ENCODE measurements around the gene RASGRP4.

RASGRP4 gene

DNA sequence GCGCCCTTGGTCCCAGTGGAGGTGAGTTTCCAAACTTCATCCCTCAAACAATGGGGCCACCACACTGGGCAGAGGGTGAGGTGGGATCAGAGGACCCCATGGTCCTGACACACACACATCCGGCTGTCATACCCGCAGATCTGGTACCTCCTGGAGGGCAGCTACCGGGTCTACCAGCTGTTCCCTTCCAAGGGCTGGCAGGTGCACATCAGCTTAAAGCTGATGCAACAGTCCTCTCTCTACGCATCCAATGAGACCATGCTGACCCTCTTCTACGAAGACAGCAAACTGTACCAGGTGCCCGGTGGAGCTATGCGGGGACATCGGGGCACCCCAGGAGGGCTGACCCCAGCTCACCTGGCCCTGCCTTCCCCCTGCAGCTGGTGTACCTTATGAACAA lies 65.7 kb downstream of the RASGRP4 start:
- Histone ChIP-seq H3K36me3 (ENCODE audit: insufficient read depth, low read length) (no peaks in the 10 kb centered on the region), H3K9me3 (ENCODE audit: low read length) (peaks cover 4% of the 10 kb centered on the region), H3K4me1 (ENCODE audit: insufficient read depth, low read length) (no peaks in the 10 kb centered on the region), H3K27me3 (ENCODE audit: insufficient read depth, low read length) (peaks cover 28% of the 10 kb centered on the region), H2AFZ (ENCODE audit: low read depth, low read length) (no peak overlapping the region), H3K4me3 (ENCODE audit: low read length) (no peak overlapping the region)

DNA sequence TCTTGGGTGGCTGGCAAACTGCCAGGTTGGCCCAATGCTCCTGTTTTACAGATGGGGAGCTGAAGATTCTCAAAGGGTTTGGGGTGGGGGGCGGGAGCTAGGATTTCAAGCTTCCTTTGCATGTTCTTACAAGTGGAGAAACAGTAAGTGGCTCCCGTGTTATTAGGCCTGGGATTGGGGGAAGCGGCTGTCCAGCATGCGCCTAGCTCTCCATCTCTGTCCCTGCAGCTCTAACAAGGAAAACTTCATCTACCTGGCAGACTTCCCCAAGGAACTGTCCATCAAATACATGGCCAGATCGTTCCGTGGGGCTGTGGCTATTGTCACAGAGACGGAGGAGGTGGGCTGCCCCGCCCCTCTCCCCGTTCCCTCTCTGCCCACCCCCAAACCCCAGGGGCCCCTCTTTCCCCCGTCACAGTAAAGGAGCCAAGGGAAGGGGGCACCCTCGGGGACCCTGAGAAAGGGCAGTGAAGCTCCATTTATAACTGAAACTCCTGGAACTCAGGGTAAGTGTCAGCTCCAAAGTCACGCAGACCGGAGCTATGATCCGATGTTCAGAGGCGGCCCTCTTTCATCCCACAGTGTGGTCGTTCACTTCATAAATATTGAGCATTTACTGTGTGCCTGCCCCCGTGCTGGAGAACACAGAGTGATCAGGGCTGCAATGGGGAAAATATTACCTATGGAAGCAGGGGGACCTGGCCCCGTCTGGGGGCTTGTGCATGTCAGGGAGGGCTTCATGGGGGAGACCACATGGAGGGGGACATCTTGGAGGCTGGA lies 66.6 kb downstream of the RASGRP4 start:
- Histone ChIP-seq H3K4me1 (ENCODE audit: insufficient read depth, low read length) (peaks cover under 1% of the 10 kb centered on the region), H3K9me3 (ENCODE audit: low read length) (no peaks in the 10 kb centered on the region), H3K36me3 (ENCODE audit: insufficient read depth, low read length) (no peaks in the 10 kb centered on the region), H3K4me3 (ENCODE audit: low read length) (no peak overlapping the region), H3K27me3 (ENCODE audit: insufficient read depth, low read length) (peaks cover 28% of the 10 kb centered on the region), H2AFZ (ENCODE audit: low read depth, low read length) (no peak overlapping the region)
